ENCODE results near the gene NDUFB10.

The NDUFB10 gene

GRCh38 chr16:1989209-1990100, 30.1 kb downstream of the NDUFB10 start, which contains the start of gene SYNGR3:
Gene SYNGR3 (plus strand): TSS chr16:1989970. CDS start chr16:1990103, 133 bp downstream.
- peak; percentile 52 to 81 (median 73) for DNase-seq

GRCh38 chr16:1990101-1990350, 30.7 kb downstream of the NDUFB10 start:
- DNase-seq = no peak

- DNase-seq = peak; percentile 50 to 64 (median 60)
Measured at GRCh38 chr16:1990351-1991134, 31.2 kb downstream of the NDUFB10 start.

GRCh38 chr16:1991135-1991551, 31.8 kb downstream of the NDUFB10 start:
- no peak for DNase-seq

GRCh38 chr16:1991588-1991947, 32.2 kb downstream of the NDUFB10 start:
- no peak for DNase-seq

- peak in 1 of 3 experiments; percentile 78 for DNase-seq
Measured at GRCh38 chr16:1991948-1992703, 32.8 kb downstream of the NDUFB10 start.

- no peak for DNase-seq
Measured at GRCh38 chr16:1992704-1993317, 33.5 kb downstream of the NDUFB10 start.

- DNase-seq = no peak
Measured at GRCh38 chr16:1993731-1994131, 34.4 kb downstream of the NDUFB10 start.

GRCh38 chr16:1997494-1998359, 38.4 kb downstream of the NDUFB10 start:
- no peak for DNase-seq

GRCh38 chr16:1998360-1998835, 39.1 kb downstream of the NDUFB10 start:
- DNase-seq = no peak

GRCh38 chr16:1998852-1999801, 39.8 kb downstream of the NDUFB10 start:
- no peak for DNase-seq

GRCh38 chr16:1999866-2000514, 40.7 kb downstream of the NDUFB10 start:
- DNase-seq = no peak

- DNase-seq = no peak
Measured at GRCh38 chr16:2001035-2001434, 41.7 kb downstream of the NDUFB10 start.

- no peak for DNase-seq
Measured at GRCh38 chr16:2001456-2002355, 42.4 kb downstream of the NDUFB10 start.

GRCh38 chr16:2002406-2003230, 43.3 kb downstream of the NDUFB10 start:
- DNase-seq = no peak

- DNase-seq = no peak
Measured at GRCh38 chr16:2003231-2003826, 44.0 kb downstream of the NDUFB10 start.

GRCh38 chr16:2003827-2004641, 44.7 kb downstream of the NDUFB10 start:
- DNase-seq = peak; percentile 77 to 97 (median 92)

All from NCI-H1417 (cell line).